Peyer's patch (tissue), 4 donors: ENCODE results near the gene PPP1R9B.

ENCODE experiments used
- POLR2A ChIP-seq, 2 donors: fragments of 450-650 bp; IDR thresholded peaks; one replicate each; pipeline ENCODE4 v1.5.1; 2017; ENCODE audit warnings: antibody characterized with exemption in 2 of 2, mild to moderate bottlenecking in 2 of 2, moderate library complexity in 2 of 2
- TF ChIP-seq, protein P1 (sequence below), 6 experiments: fragments of 450-650 bp in 4 of 6; fragments of 200-600 bp in 2 of 6; sonication (generic) in 1 of 6; IDR thresholded peaks; one replicate each; pipeline ENCODE4 v1.5.1; 2017 to 2019; ENCODE audit warnings: antibody characterized with exemption in 6 of 6, mild to moderate bottlenecking in 3 of 6, moderate library complexity in 1 of 6

DNA sequence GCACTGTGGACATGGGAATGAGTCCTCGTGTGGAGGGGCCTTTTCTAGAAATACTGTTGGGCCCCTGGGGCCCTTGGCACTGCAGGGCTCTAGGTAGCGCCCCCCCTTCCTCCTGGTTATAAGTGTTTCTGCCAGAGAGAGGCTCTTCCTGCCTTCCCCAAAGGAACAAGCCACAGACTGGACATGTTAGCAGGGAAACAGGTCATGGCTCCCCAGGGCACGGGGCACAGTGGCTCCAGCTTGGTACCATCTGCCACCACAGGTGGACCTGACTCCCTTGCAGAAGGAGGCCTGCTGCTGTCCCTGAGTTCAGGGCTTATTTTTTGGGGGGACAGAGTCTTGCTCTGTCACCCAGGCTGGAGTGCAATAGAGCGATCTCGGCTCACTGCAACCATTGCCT lies 46.5 kb downstream of the PPP1R9B start:
- TF ChIP-seq POLR2A (IDR thresholded peaks at IDR 0.05): no peak
- TF ChIP-seq, protein P1, sequence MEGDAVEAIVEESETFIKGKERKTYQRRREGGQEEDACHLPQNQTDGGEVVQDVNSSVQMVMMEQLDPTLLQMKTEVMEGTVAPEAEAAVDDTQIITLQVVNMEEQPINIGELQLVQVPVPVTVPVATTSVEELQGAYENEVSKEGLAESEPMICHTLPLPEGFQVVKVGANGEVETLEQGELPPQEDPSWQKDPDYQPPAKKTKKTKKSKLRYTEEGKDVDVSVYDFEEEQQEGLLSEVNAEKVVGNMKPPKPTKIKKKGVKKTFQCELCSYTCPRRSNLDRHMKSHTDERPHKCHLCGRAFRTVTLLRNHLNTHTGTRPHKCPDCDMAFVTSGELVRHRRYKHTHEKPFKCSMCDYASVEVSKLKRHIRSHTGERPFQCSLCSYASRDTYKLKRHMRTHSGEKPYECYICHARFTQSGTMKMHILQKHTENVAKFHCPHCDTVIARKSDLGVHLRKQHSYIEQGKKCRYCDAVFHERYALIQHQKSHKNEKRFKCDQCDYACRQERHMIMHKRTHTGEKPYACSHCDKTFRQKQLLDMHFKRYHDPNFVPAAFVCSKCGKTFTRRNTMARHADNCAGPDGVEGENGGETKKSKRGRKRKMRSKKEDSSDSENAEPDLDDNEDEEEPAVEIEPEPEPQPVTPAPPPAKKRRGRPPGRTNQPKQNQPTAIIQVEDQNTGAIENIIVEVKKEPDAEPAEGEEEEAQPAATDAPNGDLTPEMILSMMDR (IDR thresholded peaks at IDR 0.05): no peak
